K562 (cell line): ENCODE data around the gene EXO5. TPM values are rescaled to one million over a fixed set of nuclear protein-coding genes. Genes with fewer than 3 reads are reported as not detected.
A peak's percentile ranks its signal among the peaks of the same experiment; 100 is the strongest.
"Not testable (repeated sequence)": the region's sequence is repeated elsewhere in the genome, so short reads cannot be mapped to it uniquely, and the experiment has no call there.

Source experiments
- ATAC-seq: fragments of 200-7000 bp; cut with Tn5 transposase; 3 replicates; pipeline ENCODE4 v1.9.1; 2020; ENCODE audit warnings: moderate library complexity
- BruUV-seq: library from RNA; stranded (reverse); fragments of 400-500 nt; replicated peaks from 2 replicates; lab custom pipeline; 2021; lab: Mats Ljungman, UMichigan
- CTCF ChIA-PET: fragments of 300-600 bp; formaldehyde crosslinking; extraction: SDS; loops from one replicate; lab custom pipeline; 2021; ENCODE audit warnings: low intra/inter-chr PET ratio; lab: Yijun Ruan, JAX
- POLR2A ChIA-PET: fragments of 300-600, 350-650 bp; sonication (Branson Sonifier 250); formaldehyde crosslinking; extraction: SDS; loops from one replicate; lab custom pipeline; 2021; ENCODE audit warnings: antibody characterized with exemption, inconsistent platforms; lab: Yijun Ruan, JAX
- DNase-seq, 4 experiments: peaks; one replicate each; pipeline versions ENCODE4 v3.0.0 to v3.0.0-alpha.2; 2011 to 2018; ENCODE audit warnings: low spot score in 3 of 4, mixed read lengths in 3 of 4; ENCODE audit errors: extremely low read depth in 1 of 4
- FAIRE-seq: peaks from 2 replicates; lab custom pipeline; 2011; peaks lifted over from hg19 to GRCh38; lab: Jason Lieb, UNC
- H2AFZ ChIP-seq: 2 replicates; pipeline ENCODE4 v1.6.0; 2011; ENCODE audit warnings: low read depth, low read length, control low read depth, inconsistent platforms
- H3K27ac ChIP-seq: fragments of 200-600 bp; 3 replicates; pipeline ENCODE4 v1.8.0; 2011; ENCODE audit warnings: low read depth, mild to moderate bottlenecking, control low read depth, inconsistent platforms, low read length, moderate library complexity, mixed read lengths; ENCODE audit errors: extremely low read depth
- H3K27me3 ChIP-seq, 2 experiments: fragments of 300-600 bp in 1 of 2; 2 replicates in 1 of 2; 3 replicates in 1 of 2; pipeline versions ENCODE4 v1.6.0 to v1.8.0; 2011; ENCODE audit warnings: inconsistent platforms in 2 of 2, low read length in 2 of 2, mild to moderate bottlenecking in 1 of 2, mixed read lengths in 1 of 2, moderate library complexity in 1 of 2; ENCODE audit not compliant: control insufficient read depth in 2 of 2, insufficient read depth in 2 of 2
- H3K36me3 ChIP-seq: fragments of 300-600 bp; 3 replicates; pipeline ENCODE4 v1.8.0; 2011; ENCODE audit warnings: mild to moderate bottlenecking, low read length, inconsistent platforms; ENCODE audit not compliant: control insufficient read depth, insufficient read depth
- H3K4me1 ChIP-seq, 2 experiments: fragments of 200-600 bp in 1 of 2; replicated peaks in 1 of 2; 2 replicates in 1 of 2; 3 replicates in 1 of 2; pipeline versions ENCODE4 v1.5.1 to v1.8.0; 2011; ENCODE audit warnings: inconsistent platforms in 2 of 2, low read length in 2 of 2, mild to moderate bottlenecking in 1 of 2, mixed read lengths in 1 of 2, moderate library complexity in 1 of 2; ENCODE audit not compliant: control insufficient read depth in 2 of 2, insufficient read depth in 2 of 2
- H3K4me2 ChIP-seq: 2 replicates; pipeline ENCODE4 v1.6.1; 2011; ENCODE audit warnings: low read length, control low read depth, inconsistent platforms, mixed read lengths; ENCODE audit not compliant: insufficient read depth
- H3K4me3 ChIP-seq: fragments of 200-600 bp; sonication (generic), shearing (Covaris generic); 2 replicates; pipeline ENCODE4 v1.5.1; 2016; ENCODE audit warnings: control low read depth, inconsistent platforms
- H3K79me2 ChIP-seq: fragments of 200-600 bp; 3 replicates; pipeline ENCODE4 v1.8.0; 2011; ENCODE audit warnings: low read length, inconsistent platforms; ENCODE audit not compliant: control insufficient read depth, insufficient read depth
- H3K9ac ChIP-seq, 2 experiments: 2 replicates each; pipeline versions ENCODE4 v1.6.0 to v1.6.1; 2011; ENCODE audit warnings: low read depth in 2 of 2, low read length in 2 of 2, control low read depth in 1 of 2, inconsistent platforms in 1 of 2, mild to moderate bottlenecking in 1 of 2, mixed read lengths in 1 of 2; ENCODE audit not compliant: insufficient read depth in 1 of 2
- H3K9me1 ChIP-seq: one replicate; pipeline ENCODE4 v1.6.0; 2011; ENCODE audit warnings: inconsistent platforms, mild to moderate bottlenecking, low read length, moderate library complexity; ENCODE audit not compliant: control insufficient read depth, insufficient read depth
- H3K9me3 ChIP-seq: replicated peaks from 2 replicates; pipeline ENCODE4 v1.5.1; 2011; ENCODE audit warnings: low read depth, low read length, inconsistent platforms; ENCODE audit not compliant: control insufficient read depth, insufficient read depth
- H4K20me1 ChIP-seq: replicated peaks from 2 replicates; pipeline ENCODE4 v1.6.1; 2011; ENCODE audit warnings: low read length, inconsistent platforms, mixed read lengths; ENCODE audit not compliant: control insufficient read depth, insufficient read depth
- ARHGAP35 ChIP-seq: fragments of 450-650 bp; IDR thresholded peaks from 2 replicates; pipeline ENCODE4 v1.6.1; 2018; ENCODE audit not compliant: partially characterized antibody
- CBX5 ChIP-seq: IDR thresholded peaks from 2 replicates; pipeline ENCODE4 v1.6.1; 2014; ENCODE audit warnings: low read depth, borderline replicate concordance
- SLC30A9 ChIP-seq: fragments of 250-450 bp; sonication (Bioruptor Pico); IDR thresholded peaks from 2 replicates; pipeline ENCODE4 v1.8.0; 2022; ENCODE audit warnings: mild to moderate bottlenecking, moderate library complexity
- TCF7 ChIP-seq: sonication (generic); IDR thresholded peaks from 2 replicates; pipeline ENCODE4 v1.6.1; 2016; ENCODE audit warnings: antibody characterized with exemption, borderline replicate concordance
- WGBS: fragments of 100-300 bp; shearing (Covaris generic); methylation state at CpG from one replicate; pipeline ENCODE4 v1.1.6; 2016; ENCODE audit warnings: low coverage, mixed read lengths; ENCODE audit not compliant: insufficient coverage; ENCODE audit errors: missing lambda C conversion rate; 5-methylcytosine and 5-hydroxymethylcytosine counted together
- in situ Hi-C: fragments of 300-500 bp; cut with MboI; formaldehyde crosslinking; loops from 4 replicates; pipeline ENCODE4 v1.15.0; 2018; ENCODE audit warnings: inconsistent platforms, mixed read lengths
- intact Hi-C: fragments of 100-400 bp; cut with micrococcal nuclease; formaldehyde crosslinking; loops from 2 replicates; pipeline ENCODE4 v1.14.2; 2022
- polyA plus RNA-seq, 8 experiments: library from polyadenylated mRNA; depleted of rRNA in 4 of 8; stranded (reverse) in 5 of 8; unstranded in 3 of 8; fragments of >200 nt; fragmentation: Nextera tagmentation in 2 of 8; fragmentation: Illumina TruSeq in 1 of 8; extraction: Ambion mirVana in 2 of 8; extraction: Trizol in 1 of 8; gene quantifications; 2 replicates each; pipeline versions ENCODE4 v1.2.1 to v1.2.3, GENCODE V29; 2011 to 2014; ENCODE audit warnings: inconsistent platforms in 1 of 8, missing spikeins in 1 of 8
- total RNA-seq, 7 experiments: library from RNA; depleted of rRNA in 6 of 7; stranded (reverse); fragments of >200 nt in 6 of 7; fragmentation: Illumina TruSeq in 2 of 7; extraction: Trizol in 2 of 7; gene quantifications; 2 replicates each; pipeline versions ENCODE4 v1.2.1 to v1.2.3, GENCODE V29; 2011 to 2021; ENCODE audit warnings: low replicate concordance in 1 of 7

Gene EXO5
- total and polyA plus RNA-seq, 9 of the 15 experiments (the other 6 are each of a cell fraction or from before 2014, with no cell fraction given): 1.1 to 4.3 (median 2.8) TPM

GRCh38 chr1:40495315-40495903 lies 13.2 kb upstream of the EXO5 start (continued):
- peak; percentile 41; the same call in 1 of the 2 replicates for TF ChIP-seq CBX5
- TF ChIP-seq ARHGAP35: no peak
- no peak for TF ChIP-seq TCF7
- TF ChIP-seq SLC30A9: no peak

GRCh38 chr1:40502651-40503050 lies 5.9 kb upstream of the EXO5 start:
- H3K36me3 ChIP-seq, CTCF ChIA-PET, H3K27me3 ChIP-seq, H3K4me2 ChIP-seq, H3K79me2 ChIP-seq, H3K4me3 ChIP-seq, ATAC-seq, H2AFZ ChIP-seq, FAIRE-seq, intact Hi-C loops, H3K4me1 ChIP-seq, H3K9me1 ChIP-seq, H4K20me1 ChIP-seq, in situ Hi-C loops, H3K9ac ChIP-seq, BruUV-seq, DNase-seq, H3K27ac ChIP-seq: not testable (repeated sequence)
- H3K9me3 ChIP-seq: peaks cover 16% of the 10 kb centered on the region; the same call in 1 of the 2 replicates
- 17% methylated on average over 4 of the region's 4 CpGs for WGBS
- POLR2A ChIA-PET: interaction anchor here (1.2 kb wide), 1 partner anchor 30 kb away, joined by 3 read pairs; no protein-coding TSS in a partner anchor
